Karpas-422 (cell line): ENCODE results near the gene MYO18B. TPM values are rescaled to one million over a fixed set of nuclear protein-coding genes. Genes with fewer than 3 reads are reported as not detected.

Experiments
- DNase-seq: peaks from one replicate; pipeline ENCODE4 v3.0.0-alpha.2; 2015
- H2AFZ ChIP-seq: fragments of 200-600 bp; sonication (generic); 2 replicates; pipeline ENCODE4 v1.6.1; 2014; ENCODE audit warnings: antibody characterized with exemption, low read length, mixed read lengths
- H3K27ac ChIP-seq: fragments of 200-600 bp; sonication (generic); 2 replicates; pipeline ENCODE4 v1.5.1; 2014; ENCODE audit warnings: mild to moderate bottlenecking, low read length, moderate library complexity
- H3K27me3 ChIP-seq: fragments of 200-600 bp; sonication (generic); 2 replicates; pipeline ENCODE4 v1.6.1; 2014; ENCODE audit warnings: low read length, mixed read lengths
- H3K36me3 ChIP-seq: fragments of 200-600 bp; sonication (generic); 2 replicates; pipeline ENCODE4 v1.6.1; 2014; ENCODE audit warnings: low read length, mixed read lengths; ENCODE audit not compliant: insufficient read depth
- H3K4me1 ChIP-seq: fragments of 200-600 bp; sonication (generic); 2 replicates; pipeline ENCODE4 v1.6.1; 2014; ENCODE audit warnings: mild to moderate bottlenecking, low read length, mixed read lengths
- H3K4me2 ChIP-seq: fragments of 200-600 bp; sonication (generic); 2 replicates; pipeline ENCODE4 v1.6.1; 2014; ENCODE audit warnings: low read length, low read depth, mild to moderate bottlenecking; ENCODE audit not compliant: poor library complexity, severe bottlenecking
- H3K4me3 ChIP-seq: fragments of 200-600 bp; sonication (generic); 2 replicates; pipeline ENCODE4 v1.5.1; 2014; ENCODE audit warnings: mild to moderate bottlenecking, antibody characterized with exemption, low read length, mixed read lengths
- H3K79me2 ChIP-seq: fragments of 200-600 bp; sonication (generic); 2 replicates; pipeline ENCODE4 v1.6.1; 2014; ENCODE audit warnings: mild to moderate bottlenecking, low read length, mixed read lengths
- H3K9ac ChIP-seq: fragments of 200-600 bp; sonication (generic); 2 replicates; pipeline ENCODE4 v1.6.0; 2014; ENCODE audit warnings: low read length
- H3K9me2 ChIP-seq: fragments of 200-600 bp; sonication (generic), shearing (Covaris generic); replicated peaks from 2 replicates; pipeline ENCODE4 v1.6.0; 2014; ENCODE audit warnings: mild to moderate bottlenecking, low read length, moderate library complexity; ENCODE audit not compliant: insufficient read depth
- H3K9me3 ChIP-seq: fragments of 300-700, 200-600 bp; sonication (generic); 2 replicates; pipeline ENCODE4 v1.6.1; 2014; ENCODE audit warnings: low read length, mixed read lengths
- H4K20me1 ChIP-seq: fragments of 200-600 bp; sonication (generic); 2 replicates; pipeline ENCODE4 v1.6.1; 2014; ENCODE audit warnings: mild to moderate bottlenecking, antibody characterized with exemption, low read length, low read depth; ENCODE audit not compliant: insufficient read depth
- total RNA-seq: library from RNA; depleted of rRNA; stranded (reverse); fragments of >200 nt; shearing (Covaris generic); gene quantifications from 2 replicates; pipeline ENCODE4 v1.2.3, GENCODE V29; 2014; ENCODE audit warnings: low replicate concordance

The MYO18B gene
- total RNA-seq, 1 experiment from 2014 or later = not detected

DNA sequence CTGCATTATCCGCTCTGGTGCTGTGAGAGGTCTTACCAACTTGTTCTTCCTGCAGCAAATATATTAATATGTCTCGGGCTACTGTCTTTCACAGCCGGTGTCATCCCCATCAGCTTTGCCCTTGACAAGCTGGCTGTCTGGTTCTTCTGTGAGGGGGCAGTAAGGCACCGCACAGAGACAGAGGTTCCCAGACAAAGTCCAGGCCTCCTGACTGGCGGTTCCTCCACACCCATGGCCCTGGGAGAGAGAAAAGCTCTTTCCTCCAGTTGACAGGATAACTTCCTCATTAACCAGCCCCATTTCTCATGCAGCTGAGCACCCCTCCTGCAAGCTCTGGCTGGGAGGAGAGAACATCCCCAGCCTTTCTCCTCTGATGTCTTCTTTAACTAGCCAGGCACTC, 214.8 kb downstream of the MYO18B start:
- no peaks in the 10 kb centered on the region for H4K20me1 ChIP-seq
- H3K27ac ChIP-seq = no peak overlapping the region
- no peaks in the 10 kb centered on the region for H3K79me2 ChIP-seq
- no peaks in the 10 kb centered on the region for H3K9me3 ChIP-seq
- no peak overlapping the region for H3K4me3 ChIP-seq
- no peaks in the 10 kb centered on the region for H3K9me2 ChIP-seq
- no peak overlapping the region for H3K9ac ChIP-seq
- no peaks in the 10 kb centered on the region for H3K4me1 ChIP-seq
- no peak overlapping the region for H3K4me2 ChIP-seq
- no peak overlapping the region for H2AFZ ChIP-seq
- H3K27me3 ChIP-seq = no peaks in the 10 kb centered on the region
- no peaks in the 10 kb centered on the region for H3K36me3 ChIP-seq
- no peak for DNase-seq

DNA sequence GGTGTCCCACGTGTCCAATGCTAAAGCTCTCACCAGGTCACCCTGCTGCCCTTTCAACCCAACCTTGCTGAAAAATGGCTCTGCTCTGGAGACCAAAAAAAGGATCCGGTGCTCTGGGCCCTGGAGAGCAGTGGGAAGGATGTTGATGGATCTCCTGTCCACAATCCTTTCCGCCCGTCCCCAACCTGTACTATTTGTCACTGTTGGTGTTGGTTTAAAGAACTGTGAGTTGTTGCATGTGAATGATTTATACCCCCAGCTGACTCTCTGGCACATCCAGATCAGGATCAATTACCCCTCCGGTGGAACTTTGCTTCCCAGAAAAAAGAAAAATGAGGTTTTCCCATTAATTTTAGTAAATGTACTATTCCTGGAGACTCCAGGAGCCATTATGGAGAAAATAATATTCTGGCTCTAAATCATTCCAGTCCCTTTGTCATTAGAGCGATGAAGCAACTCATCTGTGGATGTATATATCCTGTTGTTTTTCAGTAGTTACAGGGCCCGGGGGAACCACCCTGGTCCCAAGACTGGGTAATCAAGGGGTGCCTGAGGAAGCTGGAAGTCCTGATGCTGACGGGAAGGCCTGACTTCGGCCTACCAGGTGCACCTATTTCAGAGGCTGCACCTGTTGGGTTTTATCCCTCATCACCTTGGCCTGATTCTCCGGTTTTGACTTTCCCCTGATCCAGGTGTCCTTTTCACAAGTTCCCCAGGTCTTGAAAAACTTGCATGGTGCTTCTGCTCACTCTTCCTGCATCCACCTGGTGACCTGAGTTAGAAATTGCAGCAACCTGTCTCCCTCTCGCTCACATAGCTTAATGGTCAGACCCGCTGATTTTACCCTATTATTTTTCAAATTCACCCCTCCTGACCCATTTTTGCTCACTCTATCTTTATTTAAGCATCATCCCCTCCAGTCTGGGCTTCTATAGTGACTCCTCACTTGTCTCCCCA, 218.1 kb downstream of the MYO18B start:
- no peaks in the 10 kb centered on the region for H3K9me3 ChIP-seq
- no peaks in the 10 kb centered on the region for H3K9me2 ChIP-seq
- no peaks in the 10 kb centered on the region for H3K27me3 ChIP-seq
- no peaks in the 10 kb centered on the region for H3K4me1 ChIP-seq
- H3K4me2 ChIP-seq = no peak overlapping the region
- no peak overlapping the region for H3K9ac ChIP-seq
- DNase-seq = peak; percentile 49
- H3K27ac ChIP-seq = no peak overlapping the region
- H3K4me3 ChIP-seq = no peak overlapping the region
- no peak overlapping the region for H2AFZ ChIP-seq
- H3K79me2 ChIP-seq = no peaks in the 10 kb centered on the region
- H4K20me1 ChIP-seq = no peaks in the 10 kb centered on the region
- no peaks in the 10 kb centered on the region for H3K36me3 ChIP-seq

DNA sequence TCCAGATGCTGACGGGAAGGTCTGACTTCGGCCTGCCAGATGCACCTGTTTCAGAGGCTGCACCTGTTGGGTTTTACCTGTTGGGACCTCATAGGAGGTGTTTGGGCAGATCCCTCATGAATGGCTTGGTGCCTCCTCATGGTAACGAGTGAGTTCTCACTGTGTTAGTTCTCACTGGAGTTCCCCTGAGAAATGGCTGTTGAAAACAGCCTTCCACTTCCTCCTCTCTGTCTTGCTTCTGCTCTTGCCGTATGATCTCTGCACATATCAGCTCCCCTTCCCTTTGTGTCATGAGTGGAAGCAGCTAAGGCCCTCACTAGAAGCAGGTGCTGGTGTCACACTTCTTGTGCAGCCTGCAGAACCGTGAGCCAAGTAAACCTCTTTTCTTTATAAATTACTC, 219.7 kb downstream of the MYO18B start:
- H3K4me1 ChIP-seq = no peaks in the 10 kb centered on the region
- no peaks in the 10 kb centered on the region for H3K9me2 ChIP-seq
- H3K4me2 ChIP-seq = no peak overlapping the region
- H3K27ac ChIP-seq = no peak overlapping the region
- no peak overlapping the region for H3K4me3 ChIP-seq
- no peaks in the 10 kb centered on the region for H3K27me3 ChIP-seq
- H2AFZ ChIP-seq = no peak overlapping the region
- H3K9ac ChIP-seq = no peak overlapping the region
- H3K36me3 ChIP-seq = no peaks in the 10 kb centered on the region
- H4K20me1 ChIP-seq = no peaks in the 10 kb centered on the region
- no peaks in the 10 kb centered on the region for H3K9me3 ChIP-seq
- no peaks in the 10 kb centered on the region for H3K79me2 ChIP-seq
- DNase-seq = no peak

DNA sequence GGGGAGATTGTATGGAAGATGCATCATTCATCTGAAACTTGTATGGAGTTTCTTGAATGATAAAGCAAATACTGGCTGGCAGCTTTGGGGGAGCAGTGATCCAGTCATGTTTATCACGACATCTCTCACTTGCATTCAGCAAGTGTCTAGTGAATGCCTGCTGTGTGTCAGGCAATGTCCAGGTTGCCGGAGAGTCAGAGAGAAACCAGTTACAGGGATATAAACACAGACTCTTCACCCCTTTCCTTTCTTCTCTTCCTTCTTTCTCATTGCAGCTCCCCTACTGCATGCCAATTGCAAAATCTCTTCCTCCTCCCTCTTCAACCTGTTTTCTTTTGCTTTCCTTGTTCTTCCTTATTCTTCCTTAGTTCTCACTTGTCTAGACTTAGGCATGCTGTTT, 220.7 kb downstream of the MYO18B start:
- H3K79me2 ChIP-seq = no peaks in the 10 kb centered on the region
- no peaks in the 10 kb centered on the region for H4K20me1 ChIP-seq
- H3K36me3 ChIP-seq = no peaks in the 10 kb centered on the region
- H3K4me3 ChIP-seq = no peak overlapping the region
- no peaks in the 10 kb centered on the region for H3K9me3 ChIP-seq
- DNase-seq = no peak
- H3K4me1 ChIP-seq = no peaks in the 10 kb centered on the region
- no peak overlapping the region for H2AFZ ChIP-seq
- H3K9ac ChIP-seq = no peak overlapping the region
- no peak overlapping the region for H3K4me2 ChIP-seq
- H3K9me2 ChIP-seq = no peaks in the 10 kb centered on the region
- no peaks in the 10 kb centered on the region for H3K27me3 ChIP-seq
- no peak overlapping the region for H3K27ac ChIP-seq

DNA sequence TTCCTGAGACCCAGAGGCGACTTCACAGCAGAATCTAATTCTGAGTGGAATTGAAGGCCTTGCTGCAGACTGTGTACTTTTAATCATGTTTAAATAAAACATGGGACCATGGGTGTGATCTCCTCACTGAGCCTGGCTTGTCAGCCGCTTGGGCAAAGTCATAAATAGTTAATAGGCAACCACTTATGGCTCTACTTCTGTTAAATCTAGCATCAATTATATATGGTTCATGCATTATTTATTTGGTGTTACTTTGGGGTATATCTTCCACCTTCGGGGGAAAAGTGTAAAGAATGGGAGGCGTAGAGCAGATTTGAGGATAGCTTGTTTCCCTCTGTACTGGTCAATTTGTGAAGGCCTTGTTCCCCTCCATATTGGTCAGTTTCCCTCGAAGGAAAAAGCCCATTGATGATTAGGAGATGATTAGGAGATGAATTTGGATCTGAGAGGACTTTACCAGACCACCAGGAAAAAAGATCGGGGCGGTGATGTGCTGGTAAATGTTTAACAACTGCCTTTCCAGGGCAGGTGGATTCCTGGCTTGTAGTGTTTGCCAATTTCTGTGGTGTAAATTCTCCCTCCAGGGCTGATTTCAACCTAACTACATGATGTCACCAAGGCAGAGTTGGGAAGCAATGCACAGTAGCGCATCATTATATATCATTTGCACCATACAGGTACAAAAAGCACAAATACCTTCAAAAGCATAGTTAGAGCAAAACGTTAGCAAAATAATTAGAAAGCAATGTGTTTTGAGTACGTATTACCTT, 223.2 kb downstream of the MYO18B start:
- H3K9me3 ChIP-seq = no peaks in the 10 kb centered on the region
- H3K4me3 ChIP-seq = no peak overlapping the region
- H3K27ac ChIP-seq = no peak overlapping the region
- no peaks in the 10 kb centered on the region for H3K79me2 ChIP-seq
- H4K20me1 ChIP-seq = no peaks in the 10 kb centered on the region
- H3K27me3 ChIP-seq = no peaks in the 10 kb centered on the region
- no peaks in the 10 kb centered on the region for H3K36me3 ChIP-seq
- no peaks in the 10 kb centered on the region for H3K4me1 ChIP-seq
- no peak overlapping the region for H3K4me2 ChIP-seq
- H3K9ac ChIP-seq = no peak overlapping the region
- H2AFZ ChIP-seq = no peak overlapping the region
- DNase-seq = no peak
- no peaks in the 10 kb centered on the region for H3K9me2 ChIP-seq

DNA sequence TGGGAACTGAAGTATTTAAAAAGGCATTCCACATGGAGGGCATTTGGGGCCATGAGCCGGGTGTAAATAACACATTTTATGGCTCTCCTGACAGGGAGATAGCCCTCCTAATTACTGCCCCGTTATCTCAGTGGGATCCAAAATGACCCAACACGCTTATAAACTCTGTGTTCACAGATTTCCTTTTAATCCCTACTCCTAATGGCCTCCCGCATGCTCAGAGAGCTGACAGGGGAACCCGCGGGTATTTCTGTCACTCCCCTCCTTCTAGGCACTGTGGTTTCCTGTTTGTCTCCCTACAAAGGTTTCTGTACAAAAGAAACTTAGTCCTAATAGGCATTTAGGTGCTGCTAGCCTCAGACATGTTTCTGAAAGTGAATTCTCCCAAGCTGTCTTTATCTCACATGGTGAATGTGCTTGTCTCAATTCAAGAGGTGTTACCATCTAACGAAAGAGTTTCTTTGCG, 224.5 kb downstream of the MYO18B start:
- no peak overlapping the region for H3K27ac ChIP-seq
- no peak overlapping the region for H3K4me2 ChIP-seq
- DNase-seq = no peak

DNA sequence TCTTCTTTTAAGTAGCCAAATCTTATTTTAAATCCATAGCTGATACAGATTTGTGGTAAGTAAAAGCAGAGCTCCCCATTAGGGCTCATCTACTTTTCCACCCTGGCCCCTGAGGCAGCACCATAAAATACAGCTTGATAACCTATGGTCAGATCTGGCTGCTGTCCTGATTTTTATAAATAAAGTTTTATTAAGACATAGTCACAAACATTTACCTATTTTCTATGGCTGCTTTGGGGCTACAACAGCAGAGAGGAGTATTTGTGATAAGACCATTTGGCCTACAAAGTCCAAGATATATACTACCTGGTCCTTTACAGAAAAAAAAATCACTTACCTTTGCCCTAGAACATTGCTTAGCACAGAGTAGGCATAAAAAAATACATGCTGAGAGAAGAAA, 227.3 kb downstream of the MYO18B start:
- Histone ChIP-seq H3K79me2 (no peaks in the 10 kb centered on the region), H3K9me3 (no peaks in the 10 kb centered on the region), H3K27ac (no peak overlapping the region), H3K9me2 (no peaks in the 10 kb centered on the region), H3K9ac (no peak overlapping the region), H3K27me3 (no peaks in the 10 kb centered on the region), H3K4me3 (no peak overlapping the region), H4K20me1 (no peaks in the 10 kb centered on the region), H3K4me2 (no peak overlapping the region), H3K4me1 (peaks cover 7% of the 10 kb centered on the region; the same call in 1 of the 2 replicates), H2AFZ (no peak overlapping the region), H3K36me3 (no peaks in the 10 kb centered on the region)
- DNase-seq = no peak

More for the DNA sequence above, 224.5 kb downstream of the MYO18B start:
- Histone ChIP-seq H3K9me3 (no peaks in the 10 kb centered on the region), H2AFZ (no peak overlapping the region), H3K4me3 (no peak overlapping the region), H3K36me3 (no peaks in the 10 kb centered on the region), H4K20me1 (no peaks in the 10 kb centered on the region), H3K4me1 (peaks cover 6% of the 10 kb centered on the region; the same call in 1 of the 2 replicates), H3K27me3 (no peaks in the 10 kb centered on the region), H3K9ac (no peak overlapping the region), H3K79me2 (no peaks in the 10 kb centered on the region), H3K9me2 (no peaks in the 10 kb centered on the region)

DNA sequence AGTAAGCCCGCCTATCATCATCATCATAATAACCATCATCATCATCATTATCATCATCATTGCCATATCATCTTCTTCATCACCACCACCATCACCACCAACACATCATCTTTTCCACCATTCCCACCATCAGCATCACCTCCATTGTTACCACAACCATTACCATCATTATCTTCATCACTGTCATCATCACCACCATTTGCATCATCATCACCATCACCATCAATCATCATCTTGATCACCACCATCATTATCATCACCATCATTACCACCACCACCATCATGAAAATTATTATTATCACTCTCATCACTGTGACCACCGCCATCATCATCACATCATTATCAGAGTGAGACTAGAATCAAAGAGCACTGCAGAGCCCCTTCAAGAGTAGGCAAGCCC, 227.9 kb downstream of the MYO18B start:
- H3K4me1 ChIP-seq = peaks cover 7% of the 10 kb centered on the region; the same call in 1 of the 2 replicates
- H3K9me3 ChIP-seq = no peaks in the 10 kb centered on the region
- H3K4me3 ChIP-seq = no peak overlapping the region
- no peaks in the 10 kb centered on the region for H4K20me1 ChIP-seq
- no peaks in the 10 kb centered on the region for H3K27me3 ChIP-seq
- no peak overlapping the region for H3K9ac ChIP-seq
- DNase-seq = no peak
- no peak overlapping the region for H2AFZ ChIP-seq
- no peaks in the 10 kb centered on the region for H3K79me2 ChIP-seq
- H3K4me2 ChIP-seq = no peak overlapping the region
- no peaks in the 10 kb centered on the region for H3K36me3 ChIP-seq
- no peak overlapping the region for H3K27ac ChIP-seq
- no peaks in the 10 kb centered on the region for H3K9me2 ChIP-seq
